IPS-18a (cell line): ENCODE measurements around the gene PPIB.
A peak's percentile ranks its signal among the peaks of the same experiment; 100 is the strongest.

ENCODE experiments used
- H3K27ac ChIP-seq: one replicate; pipeline ENCODE4 v1.5.1; 2013; ENCODE audit warnings: low read length
- H3K27me3 ChIP-seq: one replicate; pipeline ENCODE4 v1.6.1; 2013; ENCODE audit warnings: mild to moderate bottlenecking, low read length; ENCODE audit not compliant: control insufficient read depth, insufficient read depth
- H3K36me3 ChIP-seq: one replicate; pipeline ENCODE4 v1.6.1; 2013; ENCODE audit warnings: low read depth, low read length; ENCODE audit not compliant: control insufficient read depth
- H3K4me1 ChIP-seq: one replicate; pipeline ENCODE4 v1.6.1; 2013; ENCODE audit warnings: low read depth, low read length; ENCODE audit not compliant: control insufficient read depth
- H3K4me3 ChIP-seq: one replicate; pipeline ENCODE4 v1.5.1; 2013; ENCODE audit warnings: low read length
- H3K9ac ChIP-seq: one replicate; pipeline ENCODE4 v1.6.1; 2013; ENCODE audit warnings: mild to moderate bottlenecking, low read length, moderate library complexity
- H3K9me3 ChIP-seq: one replicate; pipeline ENCODE4 v1.6.1; 2013; ENCODE audit warnings: low read depth, low read length; ENCODE audit not compliant: control insufficient read depth

Gene PPIB

GRCh38 chr15:64162869-64163658 is at the start of gene PPIB:
Gene PPIB (minus strand): TSS chr15:64163022. CDS start chr15:64162986, 36 bp downstream.
- Histone ChIP-seq H3K27me3 (no peaks in the 10 kb centered on the region), H3K4me1 (peaks cover 18% of the 10 kb centered on the region), H3K4me3 (peak within 1 kb of the TSS; percentile 98), H3K9ac (peak within 1 kb of the TSS; percentile 94), H3K27ac (peak within 1 kb of the TSS; percentile 50), H3K9me3 (no peaks in the 10 kb centered on the region), H3K36me3 (peaks cover 26% of the 10 kb centered on the region)

GRCh38 chr15:64211696-64212095 is 48.9 kb upstream of the PPIB start:
- H3K27ac ChIP-seq = no peak overlapping the region
- H3K4me3 ChIP-seq = no peak overlapping the region
- no peaks in the 10 kb centered on the region for H3K4me1 ChIP-seq
- H3K9me3 ChIP-seq = no peaks in the 10 kb centered on the region
- H3K36me3 ChIP-seq = peaks cover 13% of the 10 kb centered on the region
- H3K9ac ChIP-seq = no peak overlapping the region
- H3K27me3 ChIP-seq = no peaks in the 10 kb centered on the region

- Histone ChIP-seq H3K4me3 (no peak overlapping the region), H3K9ac (no peak overlapping the region), H3K27me3 (no peaks in the 10 kb centered on the region), H3K4me1 (no peaks in the 10 kb centered on the region), H3K27ac (no peak overlapping the region), H3K36me3 (peaks cover 14% of the 10 kb centered on the region), H3K9me3 (no peaks in the 10 kb centered on the region)
Measured at GRCh38 chr15:64210371-64210770, 47.5 kb upstream of the PPIB start.

GRCh38 chr15:64209680-64210334 is 47.0 kb upstream of the PPIB start:
- no peak overlapping the region for H3K9ac ChIP-seq
- H3K4me3 ChIP-seq = no peak overlapping the region
- no peak overlapping the region for H3K27ac ChIP-seq
- H3K27me3 ChIP-seq = no peaks in the 10 kb centered on the region
- H3K36me3 ChIP-seq = peaks cover 14% of the 10 kb centered on the region
- H3K4me1 ChIP-seq = no peaks in the 10 kb centered on the region
- H3K9me3 ChIP-seq = no peaks in the 10 kb centered on the region

GRCh38 chr15:64205202-64205601 is 42.4 kb upstream of the PPIB start:
- H3K9ac ChIP-seq = no peak overlapping the region
- no peak overlapping the region for H3K27ac ChIP-seq
- H3K9me3 ChIP-seq = no peaks in the 10 kb centered on the region
- no peaks in the 10 kb centered on the region for H3K4me1 ChIP-seq
- H3K36me3 ChIP-seq = peaks cover 14% of the 10 kb centered on the region
- no peak overlapping the region for H3K4me3 ChIP-seq
- H3K27me3 ChIP-seq = no peaks in the 10 kb centered on the region

GRCh38 chr15:64197425-64197824 is 34.6 kb upstream of the PPIB start:
- Histone ChIP-seq H3K27ac (no peak overlapping the region), H3K36me3 (peaks cover 4% of the 10 kb centered on the region), H3K9me3 (no peaks in the 10 kb centered on the region), H3K27me3 (no peaks in the 10 kb centered on the region), H3K9ac (no peak overlapping the region), H3K4me1 (no peaks in the 10 kb centered on the region), H3K4me3 (no peak overlapping the region)

GRCh38 chr15:64193971-64194370 is 31.1 kb upstream of the PPIB start:
- Histone ChIP-seq H3K27me3 (no peaks in the 10 kb centered on the region), H3K4me3 (no peak overlapping the region), H3K36me3 (no peaks in the 10 kb centered on the region), H3K4me1 (no peaks in the 10 kb centered on the region), H3K9me3 (no peaks in the 10 kb centered on the region), H3K9ac (no peak overlapping the region), H3K27ac (no peak overlapping the region)

- no peaks in the 10 kb centered on the region for H3K27me3 ChIP-seq
- H3K27ac ChIP-seq = no peak overlapping the region
- H3K4me1 ChIP-seq = no peaks in the 10 kb centered on the region
- H3K4me3 ChIP-seq = no peak overlapping the region
- no peaks in the 10 kb centered on the region for H3K9me3 ChIP-seq
- no peak overlapping the region for H3K9ac ChIP-seq
- no peaks in the 10 kb centered on the region for H3K36me3 ChIP-seq
Measured at GRCh38 chr15:64191971-64192830, 29.4 kb upstream of the PPIB start.

- Histone ChIP-seq H3K27ac (no peak overlapping the region), H3K9ac (no peak overlapping the region), H3K4me3 (no peak overlapping the region), H3K27me3 (no peaks in the 10 kb centered on the region), H3K9me3 (no peaks in the 10 kb centered on the region), H3K4me1 (no peaks in the 10 kb centered on the region), H3K36me3 (peaks cover 2% of the 10 kb centered on the region)
Measured at GRCh38 chr15:64187396-64188191, 24.8 kb upstream of the PPIB start.

GRCh38 chr15:64185146-64185911 is 22.5 kb upstream of the PPIB start:
- no peak overlapping the region for H3K9ac ChIP-seq
- H3K4me3 ChIP-seq = no peak overlapping the region
- no peak overlapping the region for H3K27ac ChIP-seq
- no peaks in the 10 kb centered on the region for H3K4me1 ChIP-seq
- peaks cover 2% of the 10 kb centered on the region for H3K36me3 ChIP-seq
- H3K9me3 ChIP-seq = no peaks in the 10 kb centered on the region
- no peaks in the 10 kb centered on the region for H3K27me3 ChIP-seq
